KBM-7 (cell line): Measurements from ENCODE around the gene CAMK2B.

Experiments
- DNase-seq: peaks from one replicate; pipeline ENCODE4 v3.0.0-alpha.2; 2015
- in situ Hi-C: fragments of 300-500 bp; cut with MboI; formaldehyde crosslinking; loops from 2 replicates; pipeline ENCODE4 v1.14.3; 2020; ENCODE audit warnings: low sequenced_read_pairs, low pct_unique_long_range_greater_than_20kb, mixed read lengths

CAMK2B gene

GRCh38 chr7:44242091-44242490, 83.3 kb downstream of the CAMK2B start:
- no peak for DNase-seq
- in situ Hi-C loops, result loop anchor here (25.0 kb wide), 1 partner anchor 245 kb away; the partner anchor contains the start of gene NUDCD3

DNA sequence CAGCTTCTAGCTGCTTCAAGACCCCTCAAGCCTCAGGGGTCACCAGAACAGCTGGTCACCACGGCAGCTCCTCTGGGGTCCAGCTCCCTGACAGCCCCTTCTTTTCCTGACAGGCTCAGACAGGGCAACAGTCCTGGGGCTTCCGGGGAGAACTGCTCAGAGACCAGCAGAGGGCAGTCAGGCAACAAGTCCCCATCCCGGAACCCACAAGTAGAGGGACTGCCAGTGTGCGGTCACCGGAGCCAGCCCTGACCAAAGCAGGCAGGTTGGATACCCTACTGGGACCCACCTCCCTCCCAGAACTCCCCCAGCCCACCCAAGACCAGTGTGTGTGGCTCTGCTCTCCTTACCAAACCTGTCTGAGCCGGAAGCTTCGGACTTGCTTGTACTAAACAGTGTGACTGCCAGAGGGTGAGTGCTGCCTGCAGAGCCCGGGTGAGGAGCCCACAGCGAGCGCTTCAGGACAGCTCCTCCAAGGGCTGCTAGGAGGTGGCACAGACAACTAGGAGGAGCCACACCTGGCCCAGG, 84.3 kb downstream of the CAMK2B start:
- DNase-seq, result peak; percentile 78
- in situ Hi-C loops, result loop anchor here (25.0 kb wide), 1 partner anchor 246 kb away; the partner anchor contains the start of gene NUDCD3

GRCh38 chr7:44240376-44240775, 85.0 kb downstream of the CAMK2B start:
- no peak for DNase-seq
- in situ Hi-C loops, result loop anchor here (25.0 kb wide), 1 partner anchor 247 kb away; the partner anchor contains the start of gene NUDCD3

- no peak for DNase-seq
- in situ Hi-C loops, result loop anchor here (25.0 kb wide), 1 partner anchor 248 kb away; the partner anchor contains the start of gene NUDCD3
Observed at GRCh38 chr7:44239361-44239760, 86.0 kb downstream of the CAMK2B start.

GRCh38 chr7:44238116-44238695, 87.2 kb downstream of the CAMK2B start:
- in situ Hi-C loops, result loop anchor here (25.0 kb wide), 1 partner anchor 249 kb away; the partner anchor contains the start of gene NUDCD3
- no peak for DNase-seq

- no peak for DNase-seq
- in situ Hi-C loops, result loop anchor here (25.0 kb wide), 1 partner anchor 250 kb away; the partner anchor contains the start of gene NUDCD3
Observed at GRCh38 chr7:44237696-44238095, 87.7 kb downstream of the CAMK2B start.

DNA sequence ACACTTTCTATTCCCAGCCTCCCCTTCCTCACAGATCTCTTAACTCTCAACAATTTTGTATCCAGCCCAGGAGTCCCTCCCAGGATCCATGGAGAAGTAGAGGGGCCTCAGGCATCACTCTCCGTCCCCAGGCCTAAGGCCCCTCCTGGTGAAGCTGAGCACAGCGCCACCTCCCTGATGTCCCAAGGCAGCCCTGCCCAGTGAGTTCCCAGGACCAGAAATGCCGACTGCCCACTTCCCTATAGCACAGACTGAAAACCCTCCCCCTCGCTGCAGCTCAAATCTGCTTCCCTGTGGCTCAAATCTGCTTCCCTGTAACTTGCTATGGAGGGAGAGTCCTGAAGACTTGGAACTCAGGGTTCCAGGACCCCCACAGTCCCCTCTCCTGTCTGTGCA, 89.1 kb downstream of the CAMK2B start:
- in situ Hi-C loops, result loop anchor here (25.0 kb wide), 1 partner anchor 251 kb away; the partner anchor contains the start of gene NUDCD3
- DNase-seq, result peak; percentile 50

DNA sequence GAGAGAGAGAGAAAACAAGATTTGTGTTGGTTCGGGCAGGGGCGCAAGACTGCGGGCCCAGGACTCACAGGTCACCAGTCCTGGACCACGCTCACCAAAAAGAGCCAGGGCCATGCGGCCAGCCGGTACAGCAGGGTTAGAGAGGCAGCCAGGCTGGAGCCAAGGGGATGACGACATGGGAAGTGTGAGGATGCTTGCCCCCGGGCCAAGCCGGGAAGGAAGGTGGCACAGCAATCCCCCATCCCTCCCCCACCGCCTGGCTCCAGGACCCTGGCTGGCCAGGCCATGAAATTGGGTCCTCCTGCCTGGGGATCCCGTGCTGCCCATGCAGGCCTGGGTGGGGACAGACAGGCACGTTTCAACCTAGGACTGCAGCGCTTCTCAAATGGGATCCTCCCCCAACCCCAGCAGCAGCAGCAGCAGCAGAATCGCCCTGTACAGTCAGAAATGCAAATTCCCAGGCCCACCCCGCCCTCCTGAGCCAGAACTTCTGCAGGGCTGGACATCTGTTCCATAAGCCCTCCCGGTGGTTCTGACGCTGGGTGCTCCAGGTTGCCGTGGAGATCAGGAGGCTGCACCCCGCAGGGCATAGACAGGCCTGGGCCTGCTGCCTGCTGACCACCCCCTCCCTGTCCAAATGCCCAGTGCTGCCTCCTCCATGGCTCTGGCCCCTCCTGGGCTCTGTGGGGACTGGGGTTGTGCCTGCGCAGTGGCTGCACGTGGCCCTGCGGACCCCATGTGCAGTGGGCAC, 89.6 kb downstream of the CAMK2B start:
- in situ Hi-C loops, result loop anchor here (25.0 kb wide), 1 partner anchor 252 kb away; the partner anchor contains the start of gene NUDCD3
- no peak for DNase-seq

GRCh38 chr7:44235066-44235465, 90.3 kb downstream of the CAMK2B start:
- in situ Hi-C loops, result loop anchor here (25.0 kb wide), 1 partner anchor 252 kb away; the partner anchor contains the start of gene NUDCD3
- no peak for DNase-seq

DNA sequence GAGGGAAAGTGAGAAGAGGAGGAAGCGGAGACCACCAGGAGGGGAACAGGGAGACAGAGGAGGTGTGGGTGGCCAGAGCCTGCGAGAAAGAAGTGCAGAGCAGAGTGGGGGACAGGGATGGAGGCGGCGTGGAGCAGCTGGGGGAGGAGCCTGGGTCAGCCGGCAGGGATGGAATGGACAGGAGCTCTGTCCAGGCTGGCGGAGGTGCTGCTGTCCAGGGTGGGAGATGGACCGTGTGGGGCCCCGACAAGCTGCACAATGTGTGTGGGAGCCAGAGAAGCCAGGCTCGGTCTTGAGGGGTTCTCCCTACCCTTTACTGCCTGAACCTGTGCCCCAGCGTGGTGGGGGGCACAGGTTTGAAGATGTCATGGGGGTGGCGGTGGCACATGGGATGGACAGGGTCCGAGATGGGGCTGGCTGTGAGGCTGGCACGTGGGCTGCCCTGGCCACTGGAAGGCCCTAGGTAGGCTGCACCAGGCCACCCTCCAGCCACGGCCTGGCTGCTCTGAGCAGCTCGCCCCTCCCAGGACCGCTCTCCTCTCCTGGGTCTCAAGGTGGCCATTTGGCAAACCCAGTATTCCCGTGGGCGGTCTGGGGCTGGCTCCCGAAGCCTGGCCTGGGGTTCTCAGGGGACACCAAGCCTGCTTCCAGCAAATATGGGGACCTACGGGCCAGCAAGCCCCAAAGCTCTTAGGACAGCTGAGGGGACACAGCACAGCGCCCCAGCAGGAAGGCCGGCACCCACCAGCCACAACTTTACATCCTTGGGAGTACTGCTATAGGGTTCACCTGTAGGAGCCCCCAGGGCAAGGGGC, 92.3 kb downstream of the CAMK2B start:
- in situ Hi-C loops, result loop anchor here (25.0 kb wide), 1 partner anchor 254 kb away; the partner anchor contains the start of gene NUDCD3
- no peak for DNase-seq

DNA sequence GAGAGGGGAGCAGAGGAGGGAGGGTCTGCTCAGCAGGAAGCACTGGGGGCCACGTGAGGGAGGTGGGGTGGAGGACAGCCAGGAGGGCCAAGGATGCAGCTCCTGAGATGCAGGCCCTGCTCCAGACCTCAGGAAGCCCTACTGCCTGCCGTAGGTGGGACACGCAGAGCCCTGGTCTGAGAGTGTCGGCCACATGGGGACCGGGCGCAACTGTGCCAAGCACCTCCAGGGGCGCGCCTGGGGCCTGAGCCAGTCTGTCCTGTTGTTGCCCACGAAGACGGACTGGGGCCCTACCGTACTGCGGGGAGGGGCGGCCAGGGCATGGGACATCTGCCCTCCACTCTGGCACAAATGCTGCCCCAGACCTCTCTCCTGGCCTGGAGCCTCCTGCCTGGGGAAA, 93.0 kb downstream of the CAMK2B start:
- DNase-seq, result no peak
- in situ Hi-C loops, result loop anchor here (25.0 kb wide), 1 partner anchor 255 kb away; the partner anchor contains the start of gene NUDCD3

DNA sequence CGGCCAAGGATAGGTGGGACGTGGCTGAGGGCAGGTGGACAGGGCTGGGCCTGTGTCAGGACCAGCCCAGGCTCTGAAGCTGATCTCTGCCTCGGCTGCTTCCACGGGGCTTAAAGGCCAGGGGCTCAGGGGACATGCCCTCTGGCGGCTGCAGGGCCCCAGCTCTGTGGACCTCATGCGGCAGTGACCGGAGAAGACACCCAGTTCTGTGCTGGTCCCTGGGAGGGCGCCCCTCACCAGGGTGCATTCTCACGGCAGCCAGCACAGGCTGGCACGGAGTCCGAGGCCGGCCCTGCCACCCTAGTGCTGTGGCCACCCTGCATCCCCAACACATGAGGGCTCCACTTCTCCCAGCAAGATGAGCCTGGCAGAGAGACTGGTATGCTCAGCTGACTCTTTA, 94.3 kb downstream of the CAMK2B start:
- in situ Hi-C loops, result loop anchor here (25.0 kb wide), 1 partner anchor 256 kb away; the partner anchor contains the start of gene NUDCD3
- no peak for DNase-seq

DNA sequence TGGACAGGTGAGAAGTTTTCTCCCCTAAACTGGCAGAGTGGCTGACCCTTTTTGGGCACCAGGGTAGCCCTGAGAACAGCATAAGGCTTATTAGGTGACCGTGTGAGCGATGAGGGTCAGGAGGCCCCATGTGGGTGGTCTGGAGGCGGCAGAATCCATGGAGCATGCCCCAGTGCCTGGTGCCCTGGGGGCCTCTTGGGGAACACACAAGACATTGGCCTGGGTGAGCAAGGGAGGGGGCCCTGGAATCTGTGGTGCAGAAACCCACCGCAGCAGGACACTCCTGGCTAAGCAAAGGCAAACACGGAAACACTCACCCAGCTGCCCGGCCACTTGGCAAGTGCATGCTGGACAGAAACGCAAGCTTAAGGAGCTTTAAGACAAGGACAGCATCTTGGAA, 95.1 kb downstream of the CAMK2B start:
- no peak for DNase-seq
- in situ Hi-C loops, result loop anchor here (25.0 kb wide), 1 partner anchor 257 kb away; the partner anchor contains the start of gene NUDCD3

- DNase-seq, result no peak
- in situ Hi-C loops, result loop anchor here (25.0 kb wide), 1 partner anchor 258 kb away; the partner anchor contains the start of gene NUDCD3
Observed at GRCh38 chr7:44229546-44230105, 95.8 kb downstream of the CAMK2B start.

- in situ Hi-C loops, result loop anchor here (25.0 kb wide), 1 partner anchor 259 kb away; the partner anchor contains the start of gene NUDCD3
- DNase-seq, result no peak
Observed at GRCh38 chr7:44228571-44229350, 96.6 kb downstream of the CAMK2B start.

DNA sequence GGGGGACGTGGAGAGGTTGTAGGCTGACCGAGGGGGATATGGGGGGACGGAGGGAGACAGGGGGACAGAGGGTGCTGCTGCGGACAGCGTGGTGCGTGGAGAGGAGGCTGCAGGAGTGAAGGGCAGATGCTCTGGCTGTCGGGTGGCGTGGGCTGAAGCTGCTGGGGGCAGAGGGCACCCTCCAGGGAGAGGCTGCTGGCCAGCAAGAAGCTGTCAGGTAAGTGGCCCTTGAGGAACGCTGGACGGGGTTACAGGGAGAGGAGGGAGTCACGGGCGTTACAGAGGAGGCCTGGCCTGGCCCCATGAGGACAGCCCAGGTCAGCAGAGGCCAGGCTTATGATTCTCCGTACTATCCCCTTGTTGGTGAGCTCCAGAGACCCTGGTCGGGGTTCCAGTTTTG, 97.5 kb downstream of the CAMK2B start:
- no peak for DNase-seq
- in situ Hi-C loops, result loop anchor here (25.0 kb wide), 1 partner anchor 259 kb away; the partner anchor contains the start of gene NUDCD3

DNA sequence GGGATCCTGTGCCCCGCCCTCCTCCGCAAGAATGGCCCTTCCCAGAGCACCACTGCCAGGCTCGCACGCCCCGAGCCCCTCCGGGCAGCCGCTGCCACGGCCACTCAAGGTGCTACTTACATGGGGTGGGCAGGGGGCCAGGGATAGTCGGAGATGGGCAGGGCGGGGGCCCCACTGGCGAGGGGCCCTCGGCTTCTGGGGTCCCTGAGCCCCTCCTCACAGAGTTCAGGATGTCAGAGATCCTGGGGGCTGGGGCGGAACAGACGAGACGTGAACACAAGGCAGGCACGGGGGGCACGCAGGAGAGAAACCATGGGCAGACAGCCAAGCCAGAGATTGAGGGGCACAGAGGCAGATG, 99.0 kb downstream of the CAMK2B start:
- no peak for DNase-seq
- in situ Hi-C loops, result loop anchor here (25.0 kb wide), 1 partner anchor 261 kb away; the partner anchor contains the start of gene NUDCD3
